GM12864 (cell line): ENCODE measurements around the gene OR13C8.
"Not testable (repeated sequence)": the region's sequence is repeated elsewhere in the genome, so short reads cannot be mapped to it uniquely, and the experiment has no call there.

Experiments
- DNase-seq: peaks from one replicate; pipeline ENCODE4 v3.0.0-alpha.2; 2011; ENCODE audit warnings: low read depth
- H3K4me3 ChIP-seq: 2 replicates; pipeline ENCODE4 v1.5.1; 2011; ENCODE audit warnings: mild to moderate bottlenecking, low read depth, low read length, control low read depth
- CTCF ChIP-seq: IDR thresholded peaks from 2 replicates; pipeline ENCODE4 v1.5.1; 2011; ENCODE audit warnings: low read depth, mild to moderate bottlenecking, moderate library complexity, low read length, control low read depth, inconsistent platforms; ENCODE audit errors: missing control alignments

The OR13C8 gene, protein sequence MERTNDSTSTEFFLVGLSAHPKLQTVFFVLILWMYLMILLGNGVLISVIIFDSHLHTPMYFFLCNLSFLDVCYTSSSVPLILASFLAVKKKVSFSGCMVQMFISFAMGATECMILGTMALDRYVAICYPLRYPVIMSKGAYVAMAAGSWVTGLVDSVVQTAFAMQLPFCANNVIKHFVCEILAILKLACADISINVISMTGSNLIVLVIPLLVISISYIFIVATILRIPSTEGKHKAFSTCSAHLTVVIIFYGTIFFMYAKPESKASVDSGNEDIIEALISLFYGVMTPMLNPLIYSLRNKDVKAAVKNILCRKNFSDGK

GRCh38 chr9:104568868-104569267 is at the start of gene OR13C8:
Gene OR13C8 (plus strand): TSS chr9:104569168. CDS start chr9:104569168, 0 bp downstream.
- H3K4me3 ChIP-seq, result no peak within 1 kb of the TSS
- DNase-seq, result no peak
- TF ChIP-seq CTCF, result no peak

- DNase-seq, H3K4me3 ChIP-seq: not testable (repeated sequence)
These were observed 48.7 kb upstream of the OR13C8 start for GRCh38 chr9:104520241-104520640.

- TF ChIP-seq CTCF, result no peak
- no peak for DNase-seq
- H3K4me3 ChIP-seq, result no peak within 1 kb of the TSS
These were observed 41.9 kb upstream of the OR13C8 start, which contains the start of gene OR13C4 for GRCh38 chr9:104527109-104527508. Gene OR13C4 (minus strand): TSS chr9:104527209. CDS start chr9:104527209, 0 bp downstream.

GRCh38 chr9:104536756-104537155 is 32.2 kb upstream of the OR13C8 start, which contains the start of gene OR13C3:
Gene OR13C3 (minus strand): TSS chr9:104536856. CDS start chr9:104536723, 133 bp downstream.
- no peak for TF ChIP-seq CTCF
- H3K4me3 ChIP-seq, result no peak within 1 kb of the TSS
- no peak for DNase-seq

- no peak for TF ChIP-seq CTCF
- DNase-seq, result no peak
- no peak overlapping the region for H3K4me3 ChIP-seq
These were observed 29.7 kb upstream of the OR13C8 start for GRCh38 chr9:104539275-104539674.

- no peak for TF ChIP-seq CTCF
- no peak for DNase-seq
- no peak overlapping the region for H3K4me3 ChIP-seq
These were observed 24.3 kb upstream of the OR13C8 start for GRCh38 chr9:104544644-104545043.

GRCh38 chr9:104553261-104553660 is 15.7 kb upstream of the OR13C8 start:
- DNase-seq, result no peak
- TF ChIP-seq CTCF, result no peak
- no peak overlapping the region for H3K4me3 ChIP-seq
